ENCODE measurements around the gene GLS. TPM values are rescaled to one million over a fixed set of nuclear protein-coding genes. Genes with fewer than 3 reads are reported as not detected.
A peak's percentile ranks its signal among the peaks of the same experiment; 100 is the strongest.

The GLS gene
- total and polyA plus RNA-seq, 7 donors: 6.9 to 30.6 (median 26.7) TPM

- intact Hi-C loops (cut with DNase I): loop anchor here in 1 of 2 donors (10.0 kb wide), 1 partner anchor 1506 kb away; no protein-coding TSS in a partner anchor
- Histone ChIP-seq H3K9me3 (no peaks in the 10 kb centered on the region), H3K27ac (no peak overlapping the region), H3K4me1 (no peaks in the 10 kb centered on the region), H3K27me3 (ENCODE audit: insufficient read depth in 3 of 3, low read length in 2 of 3) (no peaks in the 10 kb centered on the region), H3K36me3 (ENCODE audit: insufficient read depth in 1 of 2, low read depth in 1 of 2) (peaks cover 36 to 95% of the 10 kb centered on the region in 2 donors), H3K4me3 (no peak overlapping the region)
- WGBS, 3 donors: 77 to 83% (median 78%) methylated on average over 5 of the region's 5 CpGs
- ATAC-seq: peak in 2 of 4 donors; percentile 21 to 28
- DNase-seq: no peak
- TF ChIP-seq CTCF (IDR thresholded peaks at IDR 0.05): no peak
Observed at GRCh38 chr2:190970873-190971506, 90.4 kb downstream of the GLS start.

GRCh38 chr2:190972213-190972612, 91.6 kb downstream of the GLS start:
- DNase-seq (no peak), ATAC-seq (peak in 1 of 4 donors; percentile 25)
- H3K4me3 ChIP-seq: no peak overlapping the region
- 78 to 83% (median 82%) methylated on average over 2 of the region's 2 CpGs for WGBS, 3 donors
- H3K36me3 ChIP-seq (ENCODE audit: insufficient read depth in 1 of 2, low read depth in 1 of 2): peaks cover 42 to 98% of the 10 kb centered on the region in 2 donors
- no peaks in the 10 kb centered on the region for H3K9me3 ChIP-seq
- H3K27ac ChIP-seq: no peak overlapping the region
- TF ChIP-seq CTCF (IDR thresholded peaks at IDR 0.05): no peak
- H3K27me3 ChIP-seq (ENCODE audit: insufficient read depth in 3 of 3, low read length in 2 of 3): no peaks in the 10 kb centered on the region
- H3K4me1 ChIP-seq: no peaks in the 10 kb centered on the region
- intact Hi-C loops (cut with DNase I): loop anchor here in 1 of 2 donors (10.0 kb wide), 1 partner anchor 1507 kb away; no protein-coding TSS in a partner anchor

- intact Hi-C loops (cut with DNase I): loop anchor here in 1 of 2 donors (10.0 kb wide), 1 partner anchor 1508 kb away; no protein-coding TSS in a partner anchor
- no peaks in the 10 kb centered on the region for H3K4me1 ChIP-seq
- ATAC-seq (no peak), DNase-seq (no peak)
- H3K4me3 ChIP-seq: no peak overlapping the region
- H3K9me3 ChIP-seq: no peaks in the 10 kb centered on the region
- no peaks in the 10 kb centered on the region for H3K27me3 ChIP-seq (ENCODE audit: insufficient read depth in 3 of 3, low read length in 2 of 3)
- TF ChIP-seq CTCF (IDR thresholded peaks at IDR 0.05): no peak
- WGBS, 3 donors: 74 to 77% (median 75%) methylated on average over 3 of the region's 3 CpGs
- H3K36me3 ChIP-seq (ENCODE audit: insufficient read depth in 1 of 2, low read depth in 1 of 2): peaks cover 42 to 96% of the 10 kb centered on the region in 2 donors
- no peak overlapping the region for H3K27ac ChIP-seq
Observed at GRCh38 chr2:190972846-190973245, 92.2 kb downstream of the GLS start.

GRCh38 chr2:190973262-190973661, 92.6 kb downstream of the GLS start:
- ATAC-seq: no peak
- H3K9me3 ChIP-seq: no peaks in the 10 kb centered on the region
- WGBS, 3 donors: 89 to 100% (median 96%) methylated on average over 1 of the region's 1 CpG
- no peak overlapping the region for H3K27ac ChIP-seq
- intact Hi-C loops (cut with DNase I): loop anchor here in 1 of 2 donors (10.0 kb wide), 1 partner anchor 1508 kb away; no protein-coding TSS in a partner anchor
- no peak for DNase-seq
- no peak overlapping the region for H3K4me3 ChIP-seq
- no peaks in the 10 kb centered on the region for H3K27me3 ChIP-seq (ENCODE audit: insufficient read depth in 3 of 3, low read length in 2 of 3)
- H3K36me3 ChIP-seq (ENCODE audit: insufficient read depth in 1 of 2, low read depth in 1 of 2): peaks cover 42 to 96% of the 10 kb centered on the region in 2 donors
- no peaks in the 10 kb centered on the region for H3K4me1 ChIP-seq
- no peak for TF ChIP-seq CTCF (IDR thresholded peaks at IDR 0.05)

Data from psoas muscle (tissue), 8 donors.